ENCODE measurements around the gene SETX.

SETX gene

GRCh38 chr9:132334364-132334763 lies 20.4 kb downstream of the SETX start:
- Mint-ChIP-seq H3K27ac (no peak overlapping the region), H3K27me3 (no peaks in the 10 kb centered on the region), H3K36me3 (ENCODE audit: low read depth) (peaks cover 95% of the 10 kb centered on the region), H3K4me1 (ENCODE audit: low read depth) (peaks cover 13% of the 10 kb centered on the region), H3K9me3 (peaks cover 2% of the 10 kb centered on the region), H3K4me3 (no peak overlapping the region)
- DNase-seq: no peak

- H3K27ac Mint-ChIP-seq: no peak overlapping the region
- DNase-seq: no peak
- no peaks in the 10 kb centered on the region for H3K27me3 Mint-ChIP-seq
- no peak overlapping the region for H3K4me3 Mint-ChIP-seq
- peaks cover 19% of the 10 kb centered on the region for H3K4me1 Mint-ChIP-seq (ENCODE audit: low read depth)
- peaks cover 3% of the 10 kb centered on the region for H3K9me3 Mint-ChIP-seq
- H3K36me3 Mint-ChIP-seq (ENCODE audit: low read depth): peaks cover 95% of the 10 kb centered on the region
These were observed 21.2 kb downstream of the SETX start for GRCh38 chr9:132333556-132333955.

- Mint-ChIP-seq H3K36me3 (ENCODE audit: low read depth) (peaks cover 98% of the 10 kb centered on the region), H3K4me3 (no peak overlapping the region), H3K9me3 (peaks cover 3% of the 10 kb centered on the region), H3K4me1 (ENCODE audit: low read depth) (peaks cover 52% of the 10 kb centered on the region), H3K27ac (peak overlapping the region; percentile 26), H3K27me3 (no peaks in the 10 kb centered on the region)
- DNase-seq: no peak
These were observed 26.2 kb downstream of the SETX start for GRCh38 chr9:132328580-132328979.

- Mint-ChIP-seq H3K4me1 (ENCODE audit: low read depth) (peaks cover 58% of the 10 kb centered on the region), H3K27me3 (no peaks in the 10 kb centered on the region), H3K9me3 (peaks cover 3% of the 10 kb centered on the region), H3K4me3 (no peak overlapping the region), H3K36me3 (ENCODE audit: low read depth) (peaks cover 100% of the 10 kb centered on the region), H3K27ac (no peak overlapping the region)
- no peak for DNase-seq
These were observed 27.2 kb downstream of the SETX start for GRCh38 chr9:132327537-132327936.

GRCh38 chr9:132324425-132324824 lies 30.4 kb downstream of the SETX start:
- peaks cover 69% of the 10 kb centered on the region for H3K4me1 Mint-ChIP-seq (ENCODE audit: low read depth)
- H3K27me3 Mint-ChIP-seq: no peaks in the 10 kb centered on the region
- H3K9me3 Mint-ChIP-seq: peaks cover 1% of the 10 kb centered on the region
- DNase-seq: no peak
- no peak overlapping the region for H3K27ac Mint-ChIP-seq
- peaks cover 82% of the 10 kb centered on the region for H3K36me3 Mint-ChIP-seq (ENCODE audit: low read depth)
- H3K4me3 Mint-ChIP-seq: no peak overlapping the region

- Mint-ChIP-seq H3K36me3 (ENCODE audit: low read depth) (peaks cover 34% of the 10 kb centered on the region), H3K4me3 (no peak overlapping the region), H3K9me3 (no peaks in the 10 kb centered on the region), H3K27ac (peak overlapping the region; percentile 0), H3K4me1 (ENCODE audit: low read depth) (peaks cover 35% of the 10 kb centered on the region), H3K27me3 (no peaks in the 10 kb centered on the region)
- no peak for DNase-seq
These were observed 35.2 kb downstream of the SETX start for GRCh38 chr9:132319421-132320110.

GRCh38 chr9:132312873-132313272 lies 41.9 kb downstream of the SETX start:
- peaks cover 23% of the 10 kb centered on the region for H3K4me1 Mint-ChIP-seq (ENCODE audit: low read depth)
- peaks cover 62% of the 10 kb centered on the region for H3K36me3 Mint-ChIP-seq (ENCODE audit: low read depth)
- H3K27me3 Mint-ChIP-seq: no peaks in the 10 kb centered on the region
- H3K27ac Mint-ChIP-seq: no peak overlapping the region
- no peak overlapping the region for H3K4me3 Mint-ChIP-seq
- DNase-seq: no peak
- H3K9me3 Mint-ChIP-seq: no peaks in the 10 kb centered on the region

- H3K36me3 Mint-ChIP-seq (ENCODE audit: low read depth): peaks cover 66% of the 10 kb centered on the region
- H3K4me3 Mint-ChIP-seq: no peak overlapping the region
- peaks cover 23% of the 10 kb centered on the region for H3K4me1 Mint-ChIP-seq (ENCODE audit: low read depth)
- DNase-seq: no peak
- no peaks in the 10 kb centered on the region for H3K27me3 Mint-ChIP-seq
- H3K9me3 Mint-ChIP-seq: no peaks in the 10 kb centered on the region
- H3K27ac Mint-ChIP-seq: no peak overlapping the region
These were observed 42.4 kb downstream of the SETX start for GRCh38 chr9:132312426-132312825.

- H3K27me3 Mint-ChIP-seq: no peaks in the 10 kb centered on the region
- no peak overlapping the region for H3K4me3 Mint-ChIP-seq
- peaks cover 71% of the 10 kb centered on the region for H3K36me3 Mint-ChIP-seq (ENCODE audit: low read depth)
- H3K4me1 Mint-ChIP-seq (ENCODE audit: low read depth): peaks cover 23% of the 10 kb centered on the region
- no peaks in the 10 kb centered on the region for H3K9me3 Mint-ChIP-seq
- DNase-seq: no peak
- no peak overlapping the region for H3K27ac Mint-ChIP-seq
These were observed 42.8 kb downstream of the SETX start for GRCh38 chr9:132311978-132312377.

- H3K9me3 Mint-ChIP-seq: no peaks in the 10 kb centered on the region
- no peak overlapping the region for H3K4me3 Mint-ChIP-seq
- peaks cover 23% of the 10 kb centered on the region for H3K4me1 Mint-ChIP-seq (ENCODE audit: low read depth)
- no peaks in the 10 kb centered on the region for H3K27me3 Mint-ChIP-seq
- H3K27ac Mint-ChIP-seq: peak overlapping the region; percentile 6
- peaks cover 93% of the 10 kb centered on the region for H3K36me3 Mint-ChIP-seq (ENCODE audit: low read depth)
- DNase-seq: no peak
These were observed 45.7 kb downstream of the SETX start for GRCh38 chr9:132309056-132309455.

- H3K4me1 Mint-ChIP-seq (ENCODE audit: low read depth): peaks cover 29% of the 10 kb centered on the region
- no peak for DNase-seq
- peak overlapping the region; percentile 52 for H3K27ac Mint-ChIP-seq
- peaks cover 86% of the 10 kb centered on the region for H3K36me3 Mint-ChIP-seq (ENCODE audit: low read depth)
- H3K27me3 Mint-ChIP-seq: no peaks in the 10 kb centered on the region
- no peak overlapping the region for H3K4me3 Mint-ChIP-seq
- H3K9me3 Mint-ChIP-seq: no peaks in the 10 kb centered on the region
These were observed 53.3 kb downstream of the SETX start for GRCh38 chr9:132301521-132301920.

- Mint-ChIP-seq H3K27ac (peak overlapping the region; percentile 6), H3K4me1 (ENCODE audit: low read depth) (peaks cover 35% of the 10 kb centered on the region), H3K9me3 (no peaks in the 10 kb centered on the region), H3K4me3 (no peak overlapping the region), H3K27me3 (no peaks in the 10 kb centered on the region), H3K36me3 (ENCODE audit: low read depth) (peaks cover 88% of the 10 kb centered on the region)
- DNase-seq: no peak
These were observed 55.6 kb downstream of the SETX start for GRCh38 chr9:132299221-132299620.

GRCh38 chr9:132295181-132295580 lies 59.6 kb downstream of the SETX start:
- Mint-ChIP-seq H3K9me3 (no peaks in the 10 kb centered on the region), H3K36me3 (ENCODE audit: low read depth) (peaks cover 85% of the 10 kb centered on the region), H3K27me3 (no peaks in the 10 kb centered on the region), H3K4me1 (ENCODE audit: low read depth) (peaks cover 31% of the 10 kb centered on the region), H3K27ac (peak overlapping the region; percentile 39), H3K4me3 (no peak overlapping the region)
- no peak for DNase-seq

GRCh38 chr9:132293145-132293721 lies 61.6 kb downstream of the SETX start:
- peaks cover 75% of the 10 kb centered on the region for H3K36me3 Mint-ChIP-seq (ENCODE audit: low read depth)

GRCh38 chr9:132288966-132289365 lies 65.8 kb downstream of the SETX start:
- no peak for DNase-seq
- Mint-ChIP-seq H3K9me3 (no peaks in the 10 kb centered on the region), H3K36me3 (ENCODE audit: low read depth) (peaks cover 71% of the 10 kb centered on the region), H3K4me1 (ENCODE audit: low read depth) (peaks cover 24% of the 10 kb centered on the region), H3K27me3 (no peaks in the 10 kb centered on the region), H3K4me3 (no peak overlapping the region), H3K27ac (peak overlapping the region; percentile 78)

More at GRCh38 chr9:132293145-132293721, 61.6 kb downstream of the SETX start:
- Mint-ChIP-seq H3K9me3 (no peaks in the 10 kb centered on the region), H3K27me3 (no peaks in the 10 kb centered on the region), H3K4me1 (ENCODE audit: low read depth) (peaks cover 35% of the 10 kb centered on the region), H3K4me3 (peak overlapping the region; percentile 15), H3K27ac (peak overlapping the region; percentile 57)
- no peak for DNase-seq
